GM18517 (cell line): Measurements from ENCODE around the gene THOP1.

ENCODE experiments used
- ATAC-seq: cut with Tn5 transposase; IDR thresholded peaks from one replicate; pipeline ENCODE4 v1.9.1; 2021; ENCODE audit warnings: mild to moderate bottlenecking, moderate library complexity; ENCODE audit not compliant: unreplicated experiment

The THOP1 gene

GRCh38 chr19:2785244-2785997 lies at the start of gene THOP1:
TSS of gene THOP1 (plus strand) at chr19:2785503. CDS start at chr19:2785663, 160 bp downstream.
- peak; percentile 47 for ATAC-seq

- no peak for ATAC-seq
These were observed 48.6 kb upstream of the THOP1 start for GRCh38 chr19:2736550-2737190.

- ATAC-seq = peak; percentile 92
These were observed 45.5 kb upstream of the THOP1 start, which contains the start of gene SLC39A3 for GRCh38 chr19:2739602-2740313. TSS of gene SLC39A3 (minus strand) at chr19:2740017. CDS start at chr19:2737257, 2,760 bp downstream.

GRCh38 chr19:2740314-2740656 lies 45.0 kb upstream of the THOP1 start:
- no peak for ATAC-seq

- no peak for ATAC-seq
These were observed 42.2 kb upstream of the THOP1 start for GRCh38 chr19:2743099-2743498.

GRCh38 chr19:2744113-2744512 lies 41.2 kb upstream of the THOP1 start:
- no peak for ATAC-seq

GRCh38 chr19:2747349-2747748 lies 38.0 kb upstream of the THOP1 start:
- no peak for ATAC-seq

- ATAC-seq = no peak
These were observed 34.4 kb upstream of the THOP1 start for GRCh38 chr19:2750808-2751437.

- ATAC-seq = no peak
These were observed 33.9 kb upstream of the THOP1 start for GRCh38 chr19:2751438-2751830.

- ATAC-seq = no peak
These were observed 30.4 kb upstream of the THOP1 start for GRCh38 chr19:2754659-2755447.

- ATAC-seq = no peak
These were observed 29.9 kb upstream of the THOP1 start for GRCh38 chr19:2755448-2755705.

- ATAC-seq = no peak
These were observed 29.5 kb upstream of the THOP1 start for GRCh38 chr19:2755811-2756210.

GRCh38 chr19:2756477-2756876 lies 28.8 kb upstream of the THOP1 start:
- no peak for ATAC-seq

GRCh38 chr19:2756921-2757881 lies 28.1 kb upstream of the THOP1 start:
- ATAC-seq = no peak

GRCh38 chr19:2758601-2759313 lies 26.5 kb upstream of the THOP1 start:
- no peak for ATAC-seq

- no peak for ATAC-seq
These were observed 25.9 kb upstream of the THOP1 start for GRCh38 chr19:2759362-2759761.

GRCh38 chr19:2759965-2760364 lies 25.3 kb upstream of the THOP1 start:
- no peak for ATAC-seq

- ATAC-seq = no peak
These were observed 24.0 kb upstream of the THOP1 start for GRCh38 chr19:2761309-2761677.
